ENCODE measurements around the gene TRAF2.
"Not testable (repeated sequence)": the region's sequence is repeated elsewhere in the genome, so short reads cannot be mapped to it uniquely, and the experiment has no call there.

DNA sequence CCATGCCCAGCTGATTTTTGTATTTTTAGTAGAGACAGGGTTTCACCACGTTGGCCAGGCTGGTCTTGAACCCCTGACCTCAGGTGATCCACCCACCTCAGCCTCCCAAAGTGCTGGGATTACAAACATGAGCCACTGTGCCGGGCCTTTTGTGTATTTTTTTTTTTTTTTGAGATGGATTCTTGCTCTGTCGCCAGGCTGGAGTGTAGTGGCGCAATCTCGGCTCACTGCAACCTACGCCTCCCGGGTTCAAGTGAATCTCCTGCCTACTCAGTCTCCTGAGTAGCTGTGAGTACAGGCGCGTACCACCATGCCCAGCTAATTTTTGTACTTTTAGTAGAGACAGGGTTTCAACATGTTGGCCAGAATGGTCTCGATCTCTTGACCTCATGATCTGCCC is 2.6 kb upstream of the TRAF2 start:
- not testable (repeated sequence) for TF ChIP-seq CTCF, POLR2A, POLR2AphosphoS5 (IDR thresholded peaks at IDR 0.05)
